HL-60 (cell line): ENCODE results near the gene PHACTR3.

Experiments used
- DNase-seq, 2 experiments: peaks; one replicate each; pipeline ENCODE4 v3.0.0-alpha.2; 2010 to 2020; ENCODE audit warnings: low read depth in 1 of 2, low spot score in 1 of 2
- H3K27ac ChIP-seq: fragments of 250-450 bp; sonication (Bioruptor Pico); replicated peaks from 2 replicates; pipeline ENCODE4 v1.5.1; 2020; ENCODE audit warnings: mild to moderate bottlenecking, moderate library complexity
- H3K27me3 ChIP-seq: fragments of 250-450 bp; sonication (Bioruptor Pico); 2 replicates; pipeline ENCODE4 v1.5.1; 2021; ENCODE audit warnings: mild to moderate bottlenecking, moderate library complexity; ENCODE audit not compliant: insufficient read depth, poor library complexity, severe bottlenecking
- H3K4me3 ChIP-seq: replicated peaks from 2 replicates; pipeline ENCODE4 v1.5.1; 2011; ENCODE audit warnings: mild to moderate bottlenecking, control low read depth, low read length; ENCODE audit not compliant: insufficient read depth
- GABPA ChIP-seq: IDR thresholded peaks from 2 replicates; pipeline ENCODE4 v1.6.1; 2012; ENCODE audit warnings: low read depth
- POLR2AphosphoS5 ChIP-seq: IDR thresholded peaks from 2 replicates; pipeline ENCODE4 v1.6.1; 2012; ENCODE audit warnings: low read depth
- REST ChIP-seq: IDR thresholded peaks from 2 replicates; pipeline ENCODE4 v1.6.1; 2012; ENCODE audit warnings: low read depth; ENCODE audit not compliant: insufficient replicate concordance
- SPI1 ChIP-seq: IDR thresholded peaks from 2 replicates; pipeline ENCODE4 v1.6.1; 2012; ENCODE audit warnings: low read depth, mild to moderate bottlenecking, borderline replicate concordance
- TF ChIP-seq, protein P1 (sequence below): IDR thresholded peaks from one replicate; pipeline ENCODE4 v1.5.1; 2011; ENCODE audit warnings: low read length, control low read depth, inconsistent platforms; ENCODE audit not compliant: insufficient read depth

PHACTR3 gene

DNA sequence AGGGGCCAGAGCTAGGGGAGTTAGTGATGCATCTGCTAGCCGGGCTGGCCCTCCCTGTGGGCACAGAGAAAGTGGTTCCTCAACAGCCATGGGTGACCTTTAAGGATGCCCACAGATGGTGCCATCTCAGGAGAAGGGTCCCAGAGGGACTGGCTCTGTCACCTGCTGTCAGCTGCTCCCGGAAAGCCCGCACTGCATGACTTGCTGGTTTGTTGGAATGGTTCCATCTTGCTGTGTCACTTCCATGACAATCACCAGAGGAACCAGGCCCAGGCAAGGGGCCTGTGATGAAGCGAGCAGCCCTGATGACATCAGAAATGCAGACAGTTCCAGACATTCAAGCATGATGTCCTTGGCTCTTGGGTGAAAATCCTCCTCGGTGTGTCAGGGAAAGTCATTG, 125.2 kb downstream of the PHACTR3 start:
- Histone ChIP-seq H3K27ac (no peak overlapping the region), H3K27me3 (no peaks in the 10 kb centered on the region), H3K4me3 (no peak overlapping the region)
- TF ChIP-seq POLR2AphosphoS5 (no peak), SPI1 (no peak)
- no peak for DNase-seq

DNA sequence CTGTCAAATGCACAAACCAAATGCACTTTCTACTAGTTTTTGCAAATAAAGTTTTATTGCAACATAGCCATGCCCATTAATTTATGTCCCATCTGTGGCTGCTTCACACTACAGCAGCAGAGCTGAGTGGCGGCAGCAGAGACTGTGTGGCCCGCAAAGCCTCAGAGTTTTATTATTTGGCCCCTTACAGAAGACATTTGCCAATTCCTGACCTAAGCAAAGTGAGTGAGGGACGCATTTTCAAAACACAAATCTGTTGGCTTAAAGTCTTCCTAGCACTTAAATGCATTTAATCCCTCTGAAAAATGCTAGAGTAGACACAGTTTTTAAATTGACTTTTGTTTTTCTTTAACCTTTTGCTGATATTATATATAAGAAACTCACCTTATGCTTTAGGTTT, 126.4 kb downstream of the PHACTR3 start:
- TF ChIP-seq POLR2AphosphoS5: no peak
- TF ChIP-seq, protein P1, sequence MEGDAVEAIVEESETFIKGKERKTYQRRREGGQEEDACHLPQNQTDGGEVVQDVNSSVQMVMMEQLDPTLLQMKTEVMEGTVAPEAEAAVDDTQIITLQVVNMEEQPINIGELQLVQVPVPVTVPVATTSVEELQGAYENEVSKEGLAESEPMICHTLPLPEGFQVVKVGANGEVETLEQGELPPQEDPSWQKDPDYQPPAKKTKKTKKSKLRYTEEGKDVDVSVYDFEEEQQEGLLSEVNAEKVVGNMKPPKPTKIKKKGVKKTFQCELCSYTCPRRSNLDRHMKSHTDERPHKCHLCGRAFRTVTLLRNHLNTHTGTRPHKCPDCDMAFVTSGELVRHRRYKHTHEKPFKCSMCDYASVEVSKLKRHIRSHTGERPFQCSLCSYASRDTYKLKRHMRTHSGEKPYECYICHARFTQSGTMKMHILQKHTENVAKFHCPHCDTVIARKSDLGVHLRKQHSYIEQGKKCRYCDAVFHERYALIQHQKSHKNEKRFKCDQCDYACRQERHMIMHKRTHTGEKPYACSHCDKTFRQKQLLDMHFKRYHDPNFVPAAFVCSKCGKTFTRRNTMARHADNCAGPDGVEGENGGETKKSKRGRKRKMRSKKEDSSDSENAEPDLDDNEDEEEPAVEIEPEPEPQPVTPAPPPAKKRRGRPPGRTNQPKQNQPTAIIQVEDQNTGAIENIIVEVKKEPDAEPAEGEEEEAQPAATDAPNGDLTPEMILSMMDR: no peak
- TF ChIP-seq GABPA: no peak
- TF ChIP-seq SPI1: no peak
- no peak for TF ChIP-seq REST
- H3K27ac ChIP-seq: no peak overlapping the region
- DNase-seq: no peak
- H3K27me3 ChIP-seq: peaks cover 2% of the 10 kb centered on the region
- no peak overlapping the region for H3K4me3 ChIP-seq

DNA sequence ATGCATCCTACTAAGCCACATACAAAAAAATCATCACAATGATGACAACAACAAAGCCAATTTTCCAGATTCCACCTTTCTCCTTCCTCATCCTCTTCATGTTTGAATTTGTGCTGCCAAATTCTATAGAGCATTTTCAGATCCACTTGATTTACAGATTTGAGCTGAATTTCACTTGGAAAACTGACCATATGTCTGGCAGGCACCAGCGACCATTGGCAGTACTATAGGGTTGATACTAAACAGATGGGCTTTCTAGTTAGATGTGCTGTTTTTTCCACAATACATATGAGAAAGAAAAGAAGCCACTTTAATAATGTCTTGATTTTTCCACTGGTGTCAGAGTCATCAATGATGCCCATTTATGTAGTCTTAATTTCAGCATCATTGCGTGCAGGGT, 127.0 kb downstream of the PHACTR3 start:
- peaks cover 2% of the 10 kb centered on the region for H3K27me3 ChIP-seq
- TF ChIP-seq, protein P1: no peak
- TF ChIP-seq GABPA (no peak), POLR2AphosphoS5 (no peak), REST (no peak), SPI1 (no peak)
- no peak overlapping the region for H3K27ac ChIP-seq
- no peak overlapping the region for H3K4me3 ChIP-seq
- DNase-seq: no peak

- Histone ChIP-seq H3K27ac (no peak overlapping the region), H3K4me3 (no peak overlapping the region), H3K27me3 (peaks cover 2% of the 10 kb centered on the region)
- TF ChIP-seq REST: no peak
- no peak for TF ChIP-seq SPI1
- TF ChIP-seq GABPA: no peak
- TF ChIP-seq, protein P1: no peak
- no peak for TF ChIP-seq POLR2AphosphoS5
- DNase-seq: peak in 1 of 2 experiments; percentile 5
Observed at GRCh38 chr20:59733351-59733750, 129.0 kb downstream of the PHACTR3 start.
